Frontal cortex (tissue), 4 donors: Measurements from ENCODE around the gene DAB2IP. TPM values are rescaled to one million over a fixed set of nuclear protein-coding genes. Genes with fewer than 3 reads are reported as not detected.

Experiments used
- DNase-seq, 2 donors: peaks; one replicate each; pipeline ENCODE4 v3.0.0; 2012; ENCODE audit warnings: low spot score in 2 of 2
- FAIRE-seq: peaks from 2 replicates; lab custom pipeline; 2012; peaks lifted over from hg19 to GRCh38; lab: Jason Lieb, UNC
- total RNA-seq: library from RNA; depleted of rRNA; stranded (reverse); fragments of >200 nt; gene quantifications from one replicate; pipeline ENCODE4 v1.2.3, GENCODE V29; 2014
- donor health status: control.
- donor health status: control.
- donor health status: control.

DAB2IP gene
- total RNA-seq, 1 donor from 2014 or later, result 12.6 TPM

DNA sequence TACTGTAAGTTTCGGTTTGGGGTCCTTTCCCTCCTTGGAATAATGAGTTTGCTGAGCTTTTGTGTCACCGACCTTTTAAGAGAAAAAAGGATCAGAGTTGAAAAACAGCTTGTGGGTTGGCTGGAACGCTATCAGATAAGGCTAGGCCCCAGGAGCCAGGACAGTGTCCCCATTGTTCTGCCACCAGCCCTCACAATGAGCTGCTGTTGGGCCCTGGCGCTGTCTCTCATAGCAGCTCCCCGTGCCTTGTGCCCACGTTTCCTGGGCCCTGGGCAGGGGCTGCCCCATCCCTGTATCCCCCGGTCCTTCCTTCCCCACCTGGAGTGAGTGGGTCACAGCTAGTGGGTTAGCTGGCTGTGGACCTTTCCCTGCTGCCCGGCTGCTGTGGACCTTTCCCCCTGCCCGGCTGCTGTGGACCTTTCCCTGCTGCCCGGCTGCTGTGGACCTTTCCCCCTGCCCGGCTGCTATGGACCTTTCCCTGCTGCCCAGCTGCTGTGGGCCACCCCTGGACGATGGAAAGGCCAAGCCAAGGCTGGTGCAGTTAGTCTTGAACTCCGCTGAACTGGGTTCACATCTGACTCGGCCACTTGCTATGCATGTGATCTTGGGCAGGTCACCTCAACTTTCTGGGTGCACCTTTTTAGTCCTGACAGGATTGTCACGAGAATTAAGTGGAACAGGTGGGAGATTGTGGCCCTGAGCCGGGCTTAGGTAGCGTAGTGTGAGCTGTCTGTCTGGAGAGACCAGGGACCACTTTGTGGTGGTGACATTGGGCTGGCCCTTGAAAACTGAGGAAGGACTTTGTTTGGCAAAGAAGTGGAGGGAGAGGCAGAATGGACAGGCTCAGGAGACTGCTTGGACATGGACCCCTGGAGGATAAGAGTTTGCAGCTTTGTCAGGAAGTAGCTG lies 99.5 kb downstream of the DAB2IP start:
- peak in 1 of 2 donors; percentile 67 for DNase-seq
- FAIRE-seq, result no peak

DNA sequence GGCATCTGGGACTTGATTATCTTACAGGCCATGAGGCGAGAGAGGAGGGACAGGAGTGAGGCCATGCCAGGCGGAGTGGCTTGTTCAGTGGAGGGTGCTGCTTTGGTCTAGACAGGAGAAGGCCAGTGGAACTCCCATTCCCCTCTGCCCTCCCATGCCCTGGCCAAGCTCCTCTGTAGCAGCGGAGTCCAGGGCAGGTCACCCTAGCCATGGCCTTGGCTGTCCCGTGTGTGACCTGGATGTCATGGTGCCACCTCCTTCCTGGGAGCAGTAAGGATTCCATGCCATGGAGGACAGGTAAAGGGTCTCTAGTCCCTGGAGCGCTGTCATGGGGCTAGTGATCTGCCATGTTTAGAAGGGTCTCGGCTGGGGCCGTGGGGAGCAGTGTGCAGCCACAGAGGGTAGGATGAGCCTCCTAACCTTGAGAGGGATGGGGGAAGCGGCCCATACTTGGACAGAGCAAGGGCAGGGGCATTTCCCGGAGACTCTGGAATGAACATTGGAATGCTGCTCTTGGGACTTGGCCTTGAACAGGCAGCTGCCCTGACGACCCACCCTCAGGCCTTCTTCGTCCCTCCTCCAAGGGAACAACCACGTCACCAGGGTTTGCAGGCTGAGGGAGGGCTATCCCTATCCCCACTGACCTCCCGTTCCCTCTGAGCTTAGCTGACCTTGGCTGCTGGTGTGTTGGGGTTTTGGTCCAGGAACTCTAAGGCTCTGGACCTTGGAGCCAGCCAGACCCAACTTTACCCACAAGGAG lies 100.4 kb downstream of the DAB2IP start:
- no peak for FAIRE-seq
- DNase-seq, result no peak

DNA sequence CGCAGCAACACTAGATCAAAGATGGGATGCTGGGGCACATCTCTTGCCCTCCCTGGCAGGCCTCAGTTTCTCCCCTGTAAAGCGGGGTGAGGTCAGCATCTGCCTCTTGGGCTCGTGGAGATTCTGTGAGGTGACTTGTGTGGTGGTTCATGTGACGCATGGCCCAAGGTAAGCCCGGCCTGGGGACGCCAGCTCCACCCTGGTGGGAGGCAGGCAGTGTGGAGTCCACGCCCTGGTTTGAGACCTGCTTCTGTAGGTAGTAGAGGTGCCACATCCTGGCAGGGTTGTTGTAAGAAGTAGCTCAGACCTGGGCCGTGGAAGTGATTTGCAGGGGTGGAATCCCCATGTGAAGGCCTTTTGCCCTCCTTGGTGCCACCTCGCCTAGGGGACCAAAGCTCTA lies 101.5 kb downstream of the DAB2IP start:
- FAIRE-seq (no peak), DNase-seq (no peak)

DNA sequence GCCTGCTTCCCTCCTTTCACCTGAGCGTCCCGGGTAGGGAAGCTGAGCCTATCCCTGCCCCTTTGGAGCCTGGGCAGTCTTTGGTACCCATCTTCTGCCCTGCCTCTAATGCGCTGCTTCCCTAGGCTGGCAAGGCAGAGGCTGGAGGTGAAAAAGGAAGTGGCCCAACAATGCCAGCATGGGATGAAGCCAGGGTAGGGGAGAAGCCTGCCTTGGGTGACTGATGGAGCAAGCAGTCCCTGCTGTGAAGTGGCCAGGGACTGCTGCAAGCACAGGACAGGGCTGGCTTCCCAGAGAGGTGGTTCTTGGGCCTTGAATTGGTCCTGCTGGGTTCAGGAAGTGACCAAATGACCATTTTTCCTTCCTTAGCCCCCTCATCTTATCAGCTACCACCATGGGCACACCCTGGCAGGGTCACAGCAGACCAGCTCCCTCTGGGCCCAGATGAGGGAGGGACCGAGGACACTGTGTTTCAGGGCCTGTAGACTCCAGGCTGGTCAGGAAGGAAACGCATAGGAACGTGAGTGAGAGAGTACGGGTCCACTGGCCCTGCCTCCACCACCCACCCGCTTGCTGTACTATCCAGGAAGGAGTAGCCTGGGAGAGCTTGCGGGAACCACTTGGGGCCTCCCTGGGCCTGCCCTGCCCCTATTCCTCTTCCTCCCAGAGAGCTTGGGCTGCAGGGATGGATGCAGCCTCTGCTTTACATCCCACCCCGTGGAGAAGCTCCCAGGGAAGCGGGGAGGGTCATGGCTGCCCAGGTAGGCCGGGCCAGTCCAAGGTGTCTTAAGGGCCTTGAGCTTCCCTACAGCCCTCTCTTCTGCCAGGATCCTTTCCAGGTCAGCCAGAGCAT lies 102.6 kb downstream of the DAB2IP start:
- DNase-seq (no peak), FAIRE-seq (no peak)

DNA sequence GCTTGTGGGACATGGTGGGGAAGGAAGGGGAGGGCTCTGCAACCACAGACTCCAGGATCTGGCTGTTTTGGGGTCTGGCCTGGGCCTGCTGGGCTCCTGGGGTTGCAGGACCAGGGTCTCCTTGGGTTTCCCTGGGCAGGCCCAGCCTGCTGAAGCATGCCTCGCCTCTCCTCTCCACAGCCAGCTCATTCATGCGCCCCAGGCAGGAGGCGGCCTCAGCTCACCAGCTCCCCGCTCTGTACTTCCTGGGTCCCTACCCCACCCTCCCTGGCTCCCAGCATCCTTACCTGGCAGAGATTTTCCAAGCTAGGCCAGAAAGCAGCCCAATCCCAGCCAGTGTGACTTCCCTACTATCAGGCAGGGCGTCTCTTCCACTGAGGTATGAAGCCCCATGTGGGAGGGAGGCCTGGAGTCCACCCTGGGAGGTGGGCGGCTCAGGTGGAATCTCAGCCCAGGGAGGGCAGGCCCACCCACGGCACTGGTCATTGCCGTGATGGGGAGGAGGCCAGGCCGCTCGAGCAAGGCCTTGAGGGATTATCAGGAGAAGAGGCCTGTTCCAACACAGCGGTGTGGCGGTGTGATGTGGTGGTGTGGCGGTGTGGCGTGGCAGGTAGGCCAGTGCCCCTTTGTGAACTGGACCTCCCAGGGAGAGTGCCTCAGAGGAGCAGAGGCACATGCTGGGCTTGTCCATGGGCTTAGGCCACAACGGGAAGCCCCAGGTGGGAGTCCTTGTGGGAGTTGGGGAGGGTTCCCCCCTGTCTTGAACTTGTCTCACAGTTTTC lies 103.4 kb downstream of the DAB2IP start:
- DNase-seq (no peak), FAIRE-seq (no peak)

DNA sequence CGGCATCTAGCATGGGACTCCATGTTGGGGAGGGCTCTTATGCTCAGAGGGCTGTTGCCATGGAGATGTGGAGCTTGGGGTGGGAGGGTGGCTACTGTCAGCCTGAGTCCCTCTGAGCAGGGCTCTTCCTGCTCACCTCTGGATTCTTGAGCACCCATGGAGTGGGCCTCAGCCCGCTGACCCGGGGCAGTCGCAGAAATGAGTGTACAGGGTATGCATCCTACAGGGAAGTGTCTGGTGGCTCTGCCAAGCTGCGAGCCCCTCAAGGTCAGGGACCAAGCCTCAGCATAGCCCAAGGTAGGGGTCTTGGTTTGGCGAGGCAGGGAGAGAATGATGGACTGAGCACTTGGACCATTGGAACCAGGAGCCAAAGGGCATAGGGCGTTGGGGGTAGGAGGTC lies 104.1 kb downstream of the DAB2IP start:
- FAIRE-seq (no peak), DNase-seq (no peak)

DNA sequence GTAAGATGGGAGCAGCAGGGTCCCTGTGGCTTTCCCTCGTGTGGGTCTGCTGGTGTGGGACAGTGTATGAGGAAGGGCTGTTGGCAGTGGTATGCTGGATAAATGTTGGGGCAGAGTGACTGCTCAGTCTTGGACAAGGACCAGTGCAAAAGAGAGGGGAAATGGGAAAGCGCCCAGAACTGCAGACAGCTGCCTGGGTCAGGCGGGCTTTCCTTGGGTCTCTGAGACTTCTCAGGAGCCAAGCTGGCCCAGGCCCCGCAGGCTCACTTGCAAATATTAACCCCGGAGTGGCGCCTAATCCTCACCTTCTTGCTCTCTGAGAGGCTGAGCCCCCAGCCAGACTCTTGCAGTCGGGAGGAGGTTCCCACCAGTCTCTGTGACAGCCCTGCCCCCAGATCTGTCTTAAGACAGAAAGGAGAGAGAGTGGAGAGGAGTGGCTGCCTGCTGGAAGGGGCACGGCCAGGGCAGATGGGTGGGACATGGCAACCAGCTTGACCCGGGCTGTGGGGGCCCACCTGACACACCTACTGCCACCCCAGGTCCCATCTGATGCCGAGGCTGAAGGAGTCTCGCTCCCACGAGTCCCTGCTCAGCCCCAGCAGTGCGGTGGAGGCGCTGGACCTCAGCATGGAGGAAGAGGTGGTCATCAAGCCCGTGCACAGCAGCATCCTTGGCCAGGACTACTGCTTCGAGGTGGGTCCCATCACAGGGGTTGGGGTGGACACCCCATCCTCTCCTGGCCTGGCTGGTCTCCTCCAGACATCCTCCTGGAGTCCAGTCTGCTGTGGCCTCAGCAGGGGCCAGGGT lies 105.2 kb downstream of the DAB2IP start:
- FAIRE-seq (no peak), DNase-seq (no peak)

DNA sequence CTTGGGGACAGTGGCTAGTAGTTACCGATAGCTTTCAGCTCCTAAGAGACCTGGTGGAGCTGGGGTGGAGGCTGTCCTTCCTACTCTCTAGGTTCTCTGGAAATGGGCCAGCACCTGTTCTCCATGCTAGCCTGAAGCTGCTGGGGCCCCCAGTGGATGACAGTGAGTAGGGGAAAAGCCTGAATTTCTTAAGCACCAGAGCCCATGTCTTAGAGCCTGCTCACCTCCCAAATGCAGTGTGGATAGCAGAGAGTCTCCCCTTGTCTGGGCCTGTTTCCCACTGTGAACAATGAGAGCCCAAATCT lies 105.8 kb downstream of the DAB2IP start:
- DNase-seq (no peak), FAIRE-seq (no peak)

DNA sequence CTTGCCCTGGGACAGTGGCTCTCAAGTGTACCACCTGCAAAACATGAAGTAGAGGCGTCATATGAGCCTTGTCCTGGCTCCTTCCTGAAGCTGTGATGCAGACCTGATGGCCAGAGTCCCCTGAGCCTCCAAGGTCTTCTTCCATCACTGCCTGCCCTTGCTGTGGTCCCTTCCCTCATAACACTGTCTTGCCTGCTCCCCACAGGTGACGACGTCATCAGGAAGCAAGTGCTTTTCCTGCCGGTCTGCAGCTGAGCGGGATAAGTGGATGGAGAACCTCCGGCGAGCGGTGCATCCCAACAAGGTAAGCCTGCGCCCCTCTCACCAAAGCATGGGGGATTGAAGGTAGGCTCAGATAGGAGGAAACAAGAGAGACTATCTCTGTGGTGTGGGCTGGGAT lies 107.3 kb downstream of the DAB2IP start:
- FAIRE-seq (no peak), DNase-seq (no peak)

DNA sequence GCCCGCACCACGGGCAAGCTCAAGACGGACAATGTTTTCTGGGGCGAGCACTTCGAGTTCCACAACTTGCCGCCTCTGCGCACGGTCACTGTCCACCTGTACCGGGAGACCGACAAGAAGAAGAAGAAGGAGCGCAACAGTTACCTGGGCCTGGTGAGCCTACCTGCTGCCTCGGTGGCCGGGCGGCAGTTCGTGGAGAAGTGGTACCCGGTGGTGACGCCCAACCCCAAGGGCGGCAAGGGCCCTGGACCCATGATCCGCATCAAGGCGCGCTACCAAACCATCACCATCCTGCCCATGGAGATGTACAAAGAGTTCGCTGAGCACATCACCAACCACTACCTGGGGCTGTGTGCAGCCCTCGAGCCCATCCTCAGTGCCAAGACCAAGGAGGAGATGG lies 108.6 kb downstream of the DAB2IP start:
- no peak for DNase-seq
- no peak for FAIRE-seq

DNA sequence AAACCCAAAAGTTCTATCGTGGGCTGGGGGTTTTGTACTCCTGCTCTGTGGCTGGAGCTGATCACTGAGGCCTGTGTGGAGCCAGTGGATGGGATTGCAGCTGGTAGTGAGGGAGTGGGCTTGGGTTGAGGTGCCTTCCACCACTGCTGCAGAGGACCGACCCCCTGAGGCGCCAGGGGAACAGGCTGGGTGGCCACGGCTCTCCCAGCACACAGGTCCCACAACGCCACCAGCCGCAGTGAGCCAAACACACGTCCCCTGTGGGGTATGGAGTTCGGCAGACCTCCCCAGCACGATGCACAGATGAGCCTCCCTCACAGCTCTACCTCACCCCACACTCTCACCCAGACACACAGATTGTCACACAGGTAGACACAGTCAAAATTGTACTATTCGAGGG lies 109.1 kb downstream of the DAB2IP start:
- DNase-seq (no peak), FAIRE-seq (no peak)

DNA sequence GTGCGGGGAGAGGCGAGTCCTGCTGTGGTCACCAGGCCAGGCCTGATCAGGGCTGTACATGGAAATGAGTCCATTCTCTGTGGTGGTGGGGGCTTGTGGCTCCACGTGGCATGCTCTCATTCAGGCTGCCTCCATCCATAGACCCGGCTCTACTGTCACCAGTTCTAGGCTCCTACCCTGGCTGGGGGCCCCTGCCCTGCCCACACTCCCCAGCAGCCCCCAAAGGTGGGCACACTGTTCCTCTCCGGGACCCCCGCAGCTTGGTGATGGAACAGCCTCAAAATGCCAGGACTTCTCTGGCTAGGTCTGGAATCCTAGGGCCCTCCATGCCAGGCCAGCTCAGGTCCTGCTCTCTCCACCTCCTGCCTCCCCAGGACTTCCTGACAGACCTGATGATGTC lies 111.7 kb downstream of the DAB2IP start:
- no peak for DNase-seq
- FAIRE-seq, result no peak

DNA sequence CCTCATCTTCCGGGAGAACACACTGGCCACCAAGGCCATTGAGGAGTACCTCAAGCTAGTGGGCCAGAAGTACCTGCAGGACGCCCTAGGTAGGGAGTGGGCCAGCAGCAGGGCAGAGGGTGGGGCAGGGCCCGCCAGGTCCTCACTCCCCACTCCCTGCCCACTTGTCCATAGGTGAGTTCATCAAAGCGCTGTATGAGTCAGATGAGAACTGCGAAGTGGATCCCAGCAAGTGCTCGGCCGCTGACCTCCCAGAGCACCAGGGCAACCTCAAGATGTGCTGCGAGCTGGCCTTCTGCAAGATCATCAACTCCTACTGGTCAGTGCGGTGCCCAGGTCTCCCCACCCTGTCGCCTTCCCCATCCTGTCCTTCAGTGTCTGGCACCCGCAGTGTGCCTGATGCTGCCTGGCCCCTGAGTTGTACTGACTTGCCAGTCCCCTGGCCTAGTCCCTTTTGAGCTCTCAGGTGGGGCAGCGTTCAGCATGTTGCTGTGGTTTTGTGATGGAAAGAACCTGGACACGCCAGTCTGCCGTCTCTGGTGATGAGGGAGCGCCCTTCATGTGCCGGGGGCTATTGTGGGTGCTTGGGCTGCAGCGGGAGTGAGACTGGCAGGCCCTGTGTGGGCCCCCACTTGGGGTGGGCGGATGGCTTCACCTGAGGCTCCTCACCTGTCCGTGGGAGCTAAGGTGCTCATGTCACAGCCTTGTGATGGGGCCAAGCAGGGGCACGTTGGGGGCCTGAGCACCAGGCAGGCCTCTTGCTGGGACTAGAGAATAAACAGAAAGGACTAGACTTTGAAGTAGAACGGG lies 112.3 kb downstream of the DAB2IP start:
- DNase-seq (no peak), FAIRE-seq (no peak)

DNA sequence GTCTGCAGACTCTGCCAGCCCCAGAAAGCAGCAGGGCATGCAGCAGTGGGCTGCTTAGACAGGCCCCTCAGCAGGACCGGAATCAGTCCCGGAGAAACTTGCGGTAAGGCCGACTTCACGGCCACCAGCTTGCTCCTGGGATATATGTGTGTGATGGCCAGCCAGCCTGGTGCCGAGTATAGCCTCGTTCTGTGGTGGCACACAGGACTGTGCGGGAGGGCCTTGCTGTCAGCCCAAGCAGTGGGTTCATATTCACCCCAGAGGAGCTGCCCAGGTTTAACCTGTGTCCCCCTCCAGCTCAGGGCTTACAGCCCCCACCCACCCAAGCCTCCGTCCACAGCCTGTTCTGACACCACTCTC lies 112.9 kb downstream of the DAB2IP start:
- DNase-seq (no peak), FAIRE-seq (no peak)

DNA sequence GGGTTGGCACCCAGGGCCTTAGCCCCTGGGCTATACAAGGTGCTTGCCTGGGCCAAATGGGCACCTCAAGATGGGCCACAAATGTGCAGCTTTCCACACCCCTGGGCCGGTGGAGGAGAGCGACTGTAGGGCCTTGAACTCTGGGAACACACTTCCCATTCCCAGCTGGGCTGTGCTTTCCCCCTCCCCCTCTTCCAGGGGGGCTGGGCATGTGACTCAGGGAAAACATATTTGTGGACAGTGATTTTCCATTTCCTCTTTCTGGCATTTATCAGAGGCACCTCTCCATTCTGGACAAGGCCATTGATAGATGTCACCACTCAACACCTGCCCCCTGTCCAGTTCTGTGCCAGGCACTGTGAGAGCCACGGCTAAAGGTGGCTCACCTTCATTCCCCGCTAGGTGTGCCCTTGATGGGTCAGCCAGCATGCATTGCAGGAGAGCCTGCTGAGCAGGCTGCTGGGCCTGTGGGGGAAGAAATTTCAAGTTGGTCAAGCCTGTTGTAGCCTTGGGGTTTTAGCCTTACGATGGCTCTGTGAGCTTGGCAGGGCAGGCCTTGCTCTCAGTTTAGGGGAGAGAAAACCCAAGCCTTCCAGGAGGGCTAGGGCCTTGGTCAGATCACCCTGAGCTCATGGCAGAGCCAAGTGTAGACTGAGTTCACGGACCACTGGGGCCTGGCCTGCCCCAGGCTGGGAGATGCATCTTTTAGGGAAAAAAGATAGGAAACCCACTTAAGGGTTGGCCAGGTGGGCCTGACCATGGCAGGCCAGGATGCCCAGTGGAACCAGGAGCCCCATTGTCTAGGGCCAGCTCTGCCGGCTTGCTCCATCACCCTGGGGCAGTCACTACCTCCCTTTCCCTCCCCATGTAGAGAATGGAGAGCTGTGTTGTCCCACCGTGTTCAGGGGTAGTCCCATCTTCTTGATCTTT lies 113.9 kb downstream of the DAB2IP start:
- DNase-seq (no peak), FAIRE-seq (no peak)

DNA sequence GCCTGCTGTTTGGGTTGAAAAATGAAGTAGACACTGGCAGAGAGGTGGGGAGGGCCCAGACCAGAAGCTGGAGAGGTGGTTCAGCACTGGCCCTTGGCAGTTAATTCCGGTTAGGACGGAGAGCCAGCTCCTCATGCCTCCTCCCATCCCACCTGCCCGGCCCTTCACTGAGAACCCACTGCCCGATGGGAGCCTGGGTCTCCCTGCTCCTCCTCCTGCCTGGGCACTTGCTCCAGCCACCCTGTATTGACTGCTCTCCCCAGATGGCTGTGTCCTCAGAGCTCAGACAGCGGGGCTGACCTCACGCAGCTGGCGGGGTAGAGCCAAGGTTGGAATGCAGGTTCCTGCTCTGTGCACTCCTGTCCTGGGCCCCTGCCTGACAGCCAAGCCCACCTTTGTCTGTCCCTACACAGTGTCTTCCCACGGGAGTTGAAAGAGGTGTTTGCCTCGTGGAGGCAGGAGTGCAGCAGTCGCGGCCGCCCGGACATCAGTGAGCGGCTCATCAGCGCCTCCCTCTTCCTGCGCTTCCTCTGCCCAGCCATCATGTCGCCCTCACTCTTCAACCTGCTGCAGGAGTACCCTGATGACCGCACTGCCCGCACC lies 114.7 kb downstream of the DAB2IP start:
- FAIRE-seq (no peak), DNase-seq (no peak)
